GM13977 (cell line): ENCODE data around the gene FOXN3.

Source experiments
- DNase-seq: peaks from one replicate; pipeline ENCODE4 v3.0.0; 2012; ENCODE audit warnings: low spot score
- CTCF ChIP-seq: IDR thresholded peaks from 2 replicates; pipeline ENCODE4 v1.5.1; 2012; ENCODE audit warnings: mild to moderate bottlenecking, control low read depth; ENCODE audit not compliant: insufficient read depth; ENCODE audit errors: extremely low read depth, missing control alignments
- in situ Hi-C: fragments of 300-500 bp; cut with MboI; formaldehyde crosslinking; loops from one replicate; pipeline ENCODE4 v1.12.0; 2022; ENCODE audit warnings: low sequenced_read_pairs, low pct_unique_long_range_greater_than_20kb, mixed read lengths, inconsistent platforms; ENCODE audit not compliant: unreplicated experiment

FOXN3 gene

GRCh38 chr14:89391123-89391522 is 25.9 kb downstream of the FOXN3 start:
- DNase-seq, result no peak
- in situ Hi-C loops, result no loop called here
- no peak for TF ChIP-seq CTCF

GRCh38 chr14:89388853-89389252 is 28.2 kb downstream of the FOXN3 start:
- in situ Hi-C loops, result no loop called here
- TF ChIP-seq CTCF, result no peak
- DNase-seq, result no peak

- in situ Hi-C loops, result no loop called here
- no peak for TF ChIP-seq CTCF
- no peak for DNase-seq
Measured at GRCh38 chr14:89387922-89388685, 28.9 kb downstream of the FOXN3 start.

GRCh38 chr14:89386212-89386886 is 30.7 kb downstream of the FOXN3 start:
- DNase-seq, result no peak
- in situ Hi-C loops, result no loop called here
- TF ChIP-seq CTCF, result no peak

GRCh38 chr14:89384636-89385035 is 32.4 kb downstream of the FOXN3 start:
- in situ Hi-C loops, result no loop called here
- DNase-seq, result no peak
- TF ChIP-seq CTCF, result no peak

GRCh38 chr14:89384023-89384422 is 33.0 kb downstream of the FOXN3 start:
- DNase-seq, result peak; percentile 38
- in situ Hi-C loops, result no loop called here
- TF ChIP-seq CTCF, result no peak
